Lower leg skin (tissue), 3 donors: ENCODE results near the gene THYN1.

Experiments
- POLR2A ChIP-seq, 2 donors: fragments of 450-650 bp; IDR thresholded peaks; one replicate each; pipeline ENCODE4 v1.6.1; 2016 to 2017; ENCODE audit warnings: antibody characterized with exemption in 2 of 2, mild to moderate bottlenecking in 1 of 2, moderate library complexity in 1 of 2
- TF ChIP-seq, protein P1 (sequence below), 3 donors: fragments of 450-650 bp; IDR thresholded peaks; one replicate each; pipeline ENCODE4 v1.5.1; 2016; ENCODE audit warnings: antibody characterized with exemption in 3 of 3, mild to moderate bottlenecking in 3 of 3, moderate library complexity in 2 of 3

DNA sequence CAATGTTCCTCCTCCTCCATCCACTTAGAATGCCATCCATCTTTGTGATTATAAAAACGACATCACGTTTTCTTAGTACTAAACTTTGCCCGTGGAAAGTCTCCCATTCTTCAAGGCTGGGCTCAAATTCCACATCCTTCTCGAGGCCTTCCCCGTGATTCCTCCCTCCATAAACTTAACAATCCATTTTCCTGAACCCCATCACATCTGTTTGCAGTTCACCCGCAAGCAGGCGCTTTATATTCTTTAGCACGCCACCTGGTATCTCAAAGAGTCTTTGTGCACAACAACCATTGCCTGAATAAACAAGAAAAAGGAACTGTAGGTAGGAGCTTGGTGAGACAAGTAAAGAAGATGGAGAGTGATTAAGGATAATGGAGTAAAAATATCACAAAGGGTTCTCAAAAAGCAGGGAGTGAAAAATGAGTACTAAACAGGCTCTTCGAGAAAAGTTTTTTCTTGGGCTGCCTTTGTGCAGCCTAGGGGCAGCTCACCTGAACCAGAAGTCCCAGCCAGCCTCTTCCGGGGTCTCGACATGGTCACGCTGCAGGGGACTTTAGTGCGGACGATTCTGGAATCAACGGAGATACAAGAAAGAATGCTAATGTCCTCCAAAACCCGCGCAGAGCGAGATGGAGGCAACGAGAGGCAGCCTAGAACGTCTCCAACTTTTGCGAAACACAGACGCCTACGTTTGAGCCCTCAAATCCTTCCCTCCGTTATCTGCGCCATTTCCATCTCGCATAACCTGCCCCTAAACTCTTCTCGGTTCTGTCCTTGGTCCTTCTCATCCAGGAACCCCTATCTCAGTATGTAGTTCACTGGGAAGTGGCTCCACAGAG, 585 bp downstream of the THYN1 start:
- TF ChIP-seq, protein P1, sequence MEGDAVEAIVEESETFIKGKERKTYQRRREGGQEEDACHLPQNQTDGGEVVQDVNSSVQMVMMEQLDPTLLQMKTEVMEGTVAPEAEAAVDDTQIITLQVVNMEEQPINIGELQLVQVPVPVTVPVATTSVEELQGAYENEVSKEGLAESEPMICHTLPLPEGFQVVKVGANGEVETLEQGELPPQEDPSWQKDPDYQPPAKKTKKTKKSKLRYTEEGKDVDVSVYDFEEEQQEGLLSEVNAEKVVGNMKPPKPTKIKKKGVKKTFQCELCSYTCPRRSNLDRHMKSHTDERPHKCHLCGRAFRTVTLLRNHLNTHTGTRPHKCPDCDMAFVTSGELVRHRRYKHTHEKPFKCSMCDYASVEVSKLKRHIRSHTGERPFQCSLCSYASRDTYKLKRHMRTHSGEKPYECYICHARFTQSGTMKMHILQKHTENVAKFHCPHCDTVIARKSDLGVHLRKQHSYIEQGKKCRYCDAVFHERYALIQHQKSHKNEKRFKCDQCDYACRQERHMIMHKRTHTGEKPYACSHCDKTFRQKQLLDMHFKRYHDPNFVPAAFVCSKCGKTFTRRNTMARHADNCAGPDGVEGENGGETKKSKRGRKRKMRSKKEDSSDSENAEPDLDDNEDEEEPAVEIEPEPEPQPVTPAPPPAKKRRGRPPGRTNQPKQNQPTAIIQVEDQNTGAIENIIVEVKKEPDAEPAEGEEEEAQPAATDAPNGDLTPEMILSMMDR (IDR thresholded peaks at IDR 0.05) = no peak
- no peak for TF ChIP-seq POLR2A (IDR thresholded peaks at IDR 0.05)
